HCT116 (cell line): ENCODE measurements around the gene CAV1. TPM values are rescaled to one million over a fixed set of nuclear protein-coding genes. Genes with fewer than 3 reads are reported as not detected.

Experiments
- ATAC-seq: fragments of 200-7000 bp; cut with Tn5 transposase; 2 replicates; pipeline ENCODE4 v1.9.1; 2020; ENCODE audit warnings: mild to moderate bottlenecking, moderate library complexity
- BruUV-seq: library from RNA; stranded (reverse); fragments of 400-500 nt; replicated peaks from 2 replicates; lab custom pipeline; 2021; lab: Mats Ljungman, UMichigan
- CTCF ChIA-PET: fragments of 300-600 bp; sonication (Branson Sonifier 250); formaldehyde crosslinking; loops from one replicate; lab custom pipeline; 2021; ENCODE audit warnings: antibody characterized with exemption; lab: Charles Lee
- POLR2A ChIA-PET: fragments of 300-600, 350-600 bp; sonication (Branson Sonifier 250); formaldehyde crosslinking; loops from one replicate; lab custom pipeline; 2021; ENCODE audit warnings: antibody characterized with exemption; lab: Charles Lee
- RAD21 ChIA-PET, 2 experiments: fragments of 300-600 bp; sonication (Branson Sonifier 250); formaldehyde crosslinking; loops; one replicate each; lab custom pipeline; 2023; ENCODE audit warnings: low total read pairs in 2 of 2; ENCODE audit not compliant: uncharacterized antibody in 2 of 2, unreplicated experiment in 2 of 2, low non-redundant PET in 1 of 2; lab: Charles Lee
- DNase-seq: peaks from one replicate; pipeline ENCODE4 v3.0.0-alpha.2; 2010; ENCODE audit warnings: low read depth, low spot score
- H2AFZ ChIP-seq: fragments of 200-600 bp; shearing (Covaris generic), sonication (generic); 2 replicates; pipeline ENCODE4 v1.6.1; 2017; ENCODE audit warnings: low read depth, mixed run types, mixed read lengths, antibody characterized with exemption, low read length; ENCODE audit not compliant: poor library complexity, severe bottlenecking
- H3K27ac ChIP-seq: 2 replicates; pipeline ENCODE4 v1.5.1; 2012; ENCODE audit warnings: low read depth, low read length
- H3K27me3 ChIP-seq: fragments of 200-600 bp; sonication (generic); 2 replicates; pipeline ENCODE4 v1.6.1; 2016; ENCODE audit warnings: mixed run types, low read length, mixed read lengths; ENCODE audit not compliant: insufficient read depth
- H3K36me3 ChIP-seq, 2 experiments: fragments of 200-500 bp in 1 of 2; fragments of 200-600 bp in 1 of 2; sonication (Bioruptor generic) in 1 of 2; sonication (generic) in 1 of 2; 2 replicates each; pipeline versions ENCODE4 v1.5.1 to v1.6.1; 2014 to 2016; ENCODE audit warnings: low read length in 2 of 2, inconsistent platforms in 1 of 2, mixed read lengths in 1 of 2, mixed run types in 1 of 2; ENCODE audit not compliant: insufficient read depth in 2 of 2, control insufficient read depth in 1 of 2
- H3K4me1 ChIP-seq, 2 experiments: fragments of 200-600 bp in 1 of 2; sonication (generic) in 1 of 2; 2 replicates each; pipeline versions ENCODE4 v1.5.1 to v1.6.1; 2012 to 2017; ENCODE audit warnings: low read length in 2 of 2, inconsistent platforms in 1 of 2, mild to moderate bottlenecking in 1 of 2, mixed read lengths in 1 of 2, mixed run types in 1 of 2, moderate library complexity in 1 of 2; ENCODE audit not compliant: insufficient read depth in 2 of 2, control insufficient read depth in 1 of 2
- H3K4me2 ChIP-seq: fragments of 200-600 bp; sonication (generic); 2 replicates; pipeline ENCODE4 v1.6.1; 2017; ENCODE audit warnings: mixed run types, low read length, mixed read lengths
- H3K4me3 ChIP-seq, 2 experiments: fragments of 200-600 bp in 1 of 2; sonication (generic) in 1 of 2; replicated peaks in 1 of 2; 2 replicates each; pipeline ENCODE4 v1.5.1; 2011 to 2016; ENCODE audit warnings: low read length in 2 of 2, control low read depth in 1 of 2, low read depth in 1 of 2, mild to moderate bottlenecking in 1 of 2, mixed read lengths in 1 of 2, mixed run types in 1 of 2
- H3K79me2 ChIP-seq: fragments of 200-600 bp; sonication (generic); 2 replicates; pipeline ENCODE4 v1.6.1; 2017; ENCODE audit warnings: mild to moderate bottlenecking, mixed run types, low read length, moderate library complexity, mixed read lengths; ENCODE audit not compliant: insufficient read depth
- H3K9ac ChIP-seq: fragments of 200-600 bp; sonication (generic); 2 replicates; pipeline ENCODE4 v1.6.1; 2016; ENCODE audit warnings: low read length, mixed read lengths
- H3K9me2 ChIP-seq: fragments of 200-600 bp; sonication (generic), shearing (Covaris generic); 2 replicates; pipeline ENCODE4 v1.6.1; 2017; ENCODE audit warnings: mixed run types, mild to moderate bottlenecking, moderate library complexity; ENCODE audit not compliant: insufficient read depth
- H3K9me3 ChIP-seq, 2 experiments: fragments of 200-500 bp in 1 of 2; fragments of 200-600 bp in 1 of 2; sonication (Bioruptor generic) in 1 of 2; sonication (generic) in 1 of 2; 2 replicates each; pipeline ENCODE4 v1.6.1; 2014 to 2017; ENCODE audit warnings: low read length in 2 of 2, mixed read lengths in 2 of 2, inconsistent platforms in 1 of 2, low read depth in 1 of 2, mild to moderate bottlenecking in 1 of 2, mixed run types in 1 of 2, moderate library complexity in 1 of 2; ENCODE audit not compliant: control insufficient read depth in 1 of 2, insufficient read depth in 1 of 2
- H4K20me1 ChIP-seq: fragments of 200-600 bp; sonication (generic), shearing (Covaris generic); 2 replicates; pipeline ENCODE4 v1.6.1; 2017; ENCODE audit warnings: mixed run types, mild to moderate bottlenecking, moderate library complexity; ENCODE audit not compliant: insufficient read depth
- CBX3 ChIP-seq: IDR thresholded peaks from 2 replicates; pipeline ENCODE4 v1.6.1; 2012; ENCODE audit warnings: low read depth
- CEBPB ChIP-seq: IDR thresholded peaks from 2 replicates; pipeline ENCODE4 v1.6.1; 2012; ENCODE audit warnings: low read depth
- ELF1 ChIP-seq: IDR thresholded peaks from 2 replicates; pipeline ENCODE4 v1.6.1; 2012; ENCODE audit warnings: low read depth, borderline replicate concordance
- MAX ChIP-seq: IDR thresholded peaks from 2 replicates; pipeline ENCODE4 v1.6.1; 2012
- POLR2AphosphoS5 ChIP-seq: IDR thresholded peaks from 2 replicates; pipeline ENCODE4 v1.6.1; 2011; ENCODE audit warnings: mild to moderate bottlenecking, low read depth, low read length, moderate library complexity
- SP1 ChIP-seq: IDR thresholded peaks from 2 replicates; pipeline ENCODE4 v1.6.1; 2012; ENCODE audit warnings: low read depth
- SRF ChIP-seq: IDR thresholded peaks from 2 replicates; pipeline ENCODE4 v1.6.1; 2012; ENCODE audit warnings: low read depth
- ZBTB33 ChIP-seq: IDR thresholded peaks from 2 replicates; pipeline ENCODE4 v1.6.1; 2011; ENCODE audit warnings: mild to moderate bottlenecking, low read length, moderate library complexity; ENCODE audit not compliant: insufficient replicate concordance; ENCODE audit errors: extremely low read depth
- ZNF274 ChIP-seq: fragments of 200-500 bp; sonication (Bioruptor generic); IDR thresholded peaks from 2 replicates; pipeline ENCODE4 v1.6.1; 2014; ENCODE audit warnings: mild to moderate bottlenecking, low read depth, low read length, inconsistent platforms
- intact Hi-C: fragments of 100-400 bp; cut with micrococcal nuclease; formaldehyde crosslinking; loops from 2 replicates; pipeline ENCODE4 v1.10.0; 2022
- total RNA-seq: library from RNA; stranded (reverse); gene quantifications from one replicate; pipeline ENCODE4 v1.2.1, GENCODE V29; 2021; ENCODE audit not compliant: unreplicated experiment

CAV1 gene
- total RNA-seq, 1 experiment from 2014 or later = 298 TPM

DNA sequence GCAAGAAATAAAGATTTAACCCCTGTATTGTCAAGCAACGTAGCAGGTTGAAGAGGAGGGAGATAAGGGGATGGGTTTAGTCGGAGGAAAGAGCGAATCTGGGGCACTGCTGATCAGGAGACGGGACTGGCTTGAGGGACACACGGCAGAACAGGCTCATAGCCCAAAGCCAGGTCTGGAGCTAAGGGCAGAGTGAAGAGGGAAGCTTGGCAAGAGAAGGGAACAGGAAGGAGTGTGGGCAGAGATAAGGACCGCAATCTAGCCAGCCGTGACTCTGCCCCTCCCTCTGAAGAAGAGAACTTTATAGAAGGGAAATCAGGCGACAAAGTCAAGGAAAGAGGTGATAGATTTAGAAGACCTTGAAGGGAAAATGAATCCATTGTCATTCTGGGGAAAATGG is 67.6 kb downstream of the CAV1 start:
- no peaks in the 10 kb centered on the region for H3K36me3 ChIP-seq
- DNase-seq (no peak), ATAC-seq (no peak)
- no peaks in the 10 kb centered on the region for H3K9me3 ChIP-seq
- no TSS peak for BruUV-seq
- peak overlapping the region; percentile 60; the same call in 1 of the 2 replicates for H3K4me2 ChIP-seq
- peaks cover 10 to 37% of the 10 kb centered on the region in 2 experiments; a peak in 3 of 4 replicates for H3K4me1 ChIP-seq
- ChIA-PET POLR2A (interaction anchor here (0.9 to 1.7 kb wide), 2 partner anchors 39 to 215 kb away, joined by 3 to 4 read pairs; no protein-coding TSS in a partner anchor), RAD21 (interaction anchor here (0.6 to 2.2 kb wide), 3 partner anchors 73 to 216 kb away, joined by 3 to 12 read pairs (median 4); partner anchors contain the start of gene MET (in 1 of the 2)), CTCF (interaction anchor here (0.8 to 3.3 kb wide), 14 partner anchors 10 to 412 kb away, joined by 3 to 33 read pairs (median 8); no protein-coding TSS in a partner anchor)
- H3K9ac ChIP-seq = no peak overlapping the region
- H4K20me1 ChIP-seq = no peaks in the 10 kb centered on the region
- H3K27me3 ChIP-seq = no peaks in the 10 kb centered on the region
- intact Hi-C loops = no loop called here
- TF ChIP-seq POLR2AphosphoS5 (no peak), CBX3 (no peak), SP1 (no peak), MAX (no peak), SRF (no peak), ELF1 (no peak)
- no peak overlapping the region for H3K4me3 ChIP-seq
- H3K79me2 ChIP-seq = no peaks in the 10 kb centered on the region
- no peak overlapping the region for H3K27ac ChIP-seq
- H2AFZ ChIP-seq = peak overlapping the region; percentile 66
- H3K9me2 ChIP-seq = no peaks in the 10 kb centered on the region

- no peak overlapping the region for H3K4me3 ChIP-seq
- no peak overlapping the region for H2AFZ ChIP-seq
- peaks cover 9 to 28% of the 10 kb centered on the region in 2 experiments; a peak in 3 of 4 replicates for H3K4me1 ChIP-seq
- no peaks in the 10 kb centered on the region for H3K9me3 ChIP-seq
- POLR2A ChIA-PET = interaction anchor here (1.3 kb wide), 1 partner anchor 208 kb away, joined by 3 read pairs; no protein-coding TSS in a partner anchor
- H3K27ac ChIP-seq = no peak overlapping the region
- no peaks in the 10 kb centered on the region for H4K20me1 ChIP-seq
- DNase-seq = no peak
- H3K9ac ChIP-seq = no peak overlapping the region
- H3K9me2 ChIP-seq = no peaks in the 10 kb centered on the region
- no TSS peak for BruUV-seq
- CTCF ChIA-PET = no interaction called here
- no peaks in the 10 kb centered on the region for H3K27me3 ChIP-seq
- H3K79me2 ChIP-seq = no peaks in the 10 kb centered on the region
- TF ChIP-seq ZNF274 (no peak), ZBTB33 (no peak), ELF1 (no peak), CEBPB (no peak)
- no peak overlapping the region for H3K4me2 ChIP-seq
- H3K36me3 ChIP-seq = no peaks in the 10 kb centered on the region
- RAD21 ChIA-PET = no interaction called here
- ATAC-seq = no peak
- intact Hi-C loops = no loop called here
Measured at GRCh38 chr7:116593359-116594075, 68.7 kb downstream of the CAV1 start.
